HL-60 (cell line): ENCODE results near the gene MON2.
A peak's percentile ranks its signal among the peaks of the same experiment; 100 is the strongest.

Experiments
- DNase-seq, 2 experiments: peaks; one replicate each; pipeline ENCODE4 v3.0.0-alpha.2; 2010 to 2020; ENCODE audit warnings: low read depth in 1 of 2, low spot score in 1 of 2
- H3K27ac ChIP-seq: fragments of 250-450 bp; sonication (Bioruptor Pico); replicated peaks from 2 replicates; pipeline ENCODE4 v1.5.1; 2020; ENCODE audit warnings: mild to moderate bottlenecking, moderate library complexity
- H3K27me3 ChIP-seq: fragments of 250-450 bp; sonication (Bioruptor Pico); 2 replicates; pipeline ENCODE4 v1.5.1; 2021; ENCODE audit warnings: mild to moderate bottlenecking, moderate library complexity; ENCODE audit not compliant: insufficient read depth, poor library complexity, severe bottlenecking
- H3K4me3 ChIP-seq: replicated peaks from 2 replicates; pipeline ENCODE4 v1.5.1; 2011; ENCODE audit warnings: mild to moderate bottlenecking, control low read depth, low read length; ENCODE audit not compliant: insufficient read depth
- GABPA ChIP-seq: IDR thresholded peaks from 2 replicates; pipeline ENCODE4 v1.6.1; 2012; ENCODE audit warnings: low read depth
- POLR2AphosphoS5 ChIP-seq: IDR thresholded peaks from 2 replicates; pipeline ENCODE4 v1.6.1; 2012; ENCODE audit warnings: low read depth
- SPI1 ChIP-seq: IDR thresholded peaks from 2 replicates; pipeline ENCODE4 v1.6.1; 2012; ENCODE audit warnings: low read depth, mild to moderate bottlenecking, borderline replicate concordance
- TF ChIP-seq, protein P1 (sequence below): IDR thresholded peaks from 2 replicates; pipeline ENCODE4 v1.6.1; 2012; ENCODE audit warnings: low read depth; ENCODE audit not compliant: insufficient replicate concordance
- TF ChIP-seq, protein P2 (sequence below): IDR thresholded peaks from one replicate; pipeline ENCODE4 v1.5.1; 2011; ENCODE audit warnings: low read length, control low read depth, inconsistent platforms; ENCODE audit not compliant: insufficient read depth

Gene MON2

DNA sequence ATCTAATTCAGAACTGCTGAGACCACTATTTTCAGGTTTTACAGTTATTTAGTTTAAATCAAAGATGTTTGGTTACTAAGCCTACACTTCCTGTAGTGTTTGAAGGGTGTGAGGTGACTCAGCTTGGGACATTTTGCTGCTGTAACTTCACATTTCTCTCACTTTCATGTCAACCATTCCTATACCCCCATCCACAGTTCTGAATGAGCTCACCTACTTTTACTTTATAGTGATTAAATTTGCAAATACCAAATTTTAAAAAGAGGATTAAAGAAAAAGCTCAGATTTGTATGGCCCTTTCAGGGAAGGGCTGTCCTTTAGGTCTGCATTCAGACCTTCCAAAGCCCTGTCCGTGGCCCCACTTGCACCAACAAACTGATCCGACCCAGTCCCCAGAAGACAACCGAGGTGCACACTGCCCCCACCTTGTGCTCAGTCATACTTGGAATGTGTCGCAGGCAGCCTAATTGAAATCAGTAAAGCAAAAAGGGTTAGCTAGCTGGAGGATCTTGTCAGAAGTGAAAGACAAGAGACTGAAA, 174.4 kb downstream of the MON2 start:
- DNase-seq, result no peak
- no peak overlapping the region for H3K27ac ChIP-seq
- TF ChIP-seq POLR2AphosphoS5 (no peak), GABPA (no peak), SPI1 (no peak)
- TF ChIP-seq, protein P1, sequence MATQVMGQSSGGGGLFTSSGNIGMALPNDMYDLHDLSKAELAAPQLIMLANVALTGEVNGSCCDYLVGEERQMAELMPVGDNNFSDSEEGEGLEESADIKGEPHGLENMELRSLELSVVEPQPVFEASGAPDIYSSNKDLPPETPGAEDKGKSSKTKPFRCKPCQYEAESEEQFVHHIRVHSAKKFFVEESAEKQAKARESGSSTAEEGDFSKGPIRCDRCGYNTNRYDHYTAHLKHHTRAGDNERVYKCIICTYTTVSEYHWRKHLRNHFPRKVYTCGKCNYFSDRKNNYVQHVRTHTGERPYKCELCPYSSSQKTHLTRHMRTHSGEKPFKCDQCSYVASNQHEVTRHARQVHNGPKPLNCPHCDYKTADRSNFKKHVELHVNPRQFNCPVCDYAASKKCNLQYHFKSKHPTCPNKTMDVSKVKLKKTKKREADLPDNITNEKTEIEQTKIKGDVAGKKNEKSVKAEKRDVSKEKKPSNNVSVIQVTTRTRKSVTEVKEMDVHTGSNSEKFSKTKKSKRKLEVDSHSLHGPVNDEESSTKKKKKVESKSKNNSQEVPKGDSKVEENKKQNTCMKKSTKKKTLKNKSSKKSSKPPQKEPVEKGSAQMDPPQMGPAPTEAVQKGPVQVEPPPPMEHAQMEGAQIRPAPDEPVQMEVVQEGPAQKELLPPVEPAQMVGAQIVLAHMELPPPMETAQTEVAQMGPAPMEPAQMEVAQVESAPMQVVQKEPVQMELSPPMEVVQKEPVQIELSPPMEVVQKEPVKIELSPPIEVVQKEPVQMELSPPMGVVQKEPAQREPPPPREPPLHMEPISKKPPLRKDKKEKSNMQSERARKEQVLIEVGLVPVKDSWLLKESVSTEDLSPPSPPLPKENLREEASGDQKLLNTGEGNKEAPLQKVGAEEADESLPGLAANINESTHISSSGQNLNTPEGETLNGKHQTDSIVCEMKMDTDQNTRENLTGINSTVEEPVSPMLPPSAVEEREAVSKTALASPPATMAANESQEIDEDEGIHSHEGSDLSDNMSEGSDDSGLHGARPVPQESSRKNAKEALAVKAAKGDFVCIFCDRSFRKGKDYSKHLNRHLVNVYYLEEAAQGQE, result no peak
- TF ChIP-seq, protein P2, sequence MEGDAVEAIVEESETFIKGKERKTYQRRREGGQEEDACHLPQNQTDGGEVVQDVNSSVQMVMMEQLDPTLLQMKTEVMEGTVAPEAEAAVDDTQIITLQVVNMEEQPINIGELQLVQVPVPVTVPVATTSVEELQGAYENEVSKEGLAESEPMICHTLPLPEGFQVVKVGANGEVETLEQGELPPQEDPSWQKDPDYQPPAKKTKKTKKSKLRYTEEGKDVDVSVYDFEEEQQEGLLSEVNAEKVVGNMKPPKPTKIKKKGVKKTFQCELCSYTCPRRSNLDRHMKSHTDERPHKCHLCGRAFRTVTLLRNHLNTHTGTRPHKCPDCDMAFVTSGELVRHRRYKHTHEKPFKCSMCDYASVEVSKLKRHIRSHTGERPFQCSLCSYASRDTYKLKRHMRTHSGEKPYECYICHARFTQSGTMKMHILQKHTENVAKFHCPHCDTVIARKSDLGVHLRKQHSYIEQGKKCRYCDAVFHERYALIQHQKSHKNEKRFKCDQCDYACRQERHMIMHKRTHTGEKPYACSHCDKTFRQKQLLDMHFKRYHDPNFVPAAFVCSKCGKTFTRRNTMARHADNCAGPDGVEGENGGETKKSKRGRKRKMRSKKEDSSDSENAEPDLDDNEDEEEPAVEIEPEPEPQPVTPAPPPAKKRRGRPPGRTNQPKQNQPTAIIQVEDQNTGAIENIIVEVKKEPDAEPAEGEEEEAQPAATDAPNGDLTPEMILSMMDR, result no peak

DNA sequence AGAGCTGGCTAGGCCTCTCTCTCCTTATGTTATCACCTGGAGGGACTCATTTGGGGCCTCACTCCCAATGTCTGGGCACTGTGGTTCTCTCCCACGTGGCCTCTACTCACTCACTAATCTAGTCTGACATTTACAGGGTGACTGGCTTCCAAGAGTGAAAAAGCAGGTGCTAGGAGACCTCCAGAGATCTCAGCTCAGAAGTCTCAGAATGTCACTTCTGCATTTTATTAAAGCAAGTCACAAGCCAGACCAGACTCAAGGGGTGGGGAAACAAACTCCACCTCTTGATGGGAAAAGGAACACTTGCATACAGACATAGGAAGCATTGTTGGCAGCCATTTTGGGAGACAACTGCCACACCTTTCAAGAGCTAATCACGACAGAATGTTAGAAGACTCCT, 175.9 kb downstream of the MON2 start:
- Histone ChIP-seq H3K4me3 (no peak overlapping the region), H3K27me3 (no peaks in the 10 kb centered on the region), H3K27ac (no peak overlapping the region)
- peak in 1 of 2 experiments; percentile 46 for DNase-seq
- TF ChIP-seq, protein P1, result no peak
- TF ChIP-seq GABPA (no peak), POLR2AphosphoS5 (no peak), SPI1 (peak; percentile 81)
- TF ChIP-seq, protein P2, result no peak

More for the DNA sequence above, 174.4 kb downstream of the MON2 start:
- H3K4me3 ChIP-seq, result no peak overlapping the region
- no peaks in the 10 kb centered on the region for H3K27me3 ChIP-seq

DNA sequence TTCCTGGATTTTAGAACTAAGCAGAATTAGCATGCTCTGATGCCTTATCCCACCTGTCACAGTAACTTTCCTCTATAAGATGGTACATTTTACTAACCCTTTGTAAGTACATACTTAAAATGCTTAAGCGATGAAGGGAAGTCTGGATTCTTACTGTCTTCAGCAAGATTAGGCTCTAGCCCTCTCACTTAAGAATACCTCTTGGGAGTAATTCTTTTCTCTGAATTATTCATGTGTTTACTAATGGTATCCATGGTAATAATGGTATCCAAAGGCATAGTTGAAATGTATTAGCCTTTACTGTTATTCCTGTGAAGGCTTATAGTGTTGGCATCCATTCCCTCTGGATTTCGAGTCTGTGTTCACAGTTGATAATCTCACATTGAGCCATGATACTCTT, 176.9 kb downstream of the MON2 start:
- H3K4me3 ChIP-seq, result no peak overlapping the region
- no peak for DNase-seq

More for the DNA sequence above, 176.9 kb downstream of the MON2 start:
- no peaks in the 10 kb centered on the region for H3K27me3 ChIP-seq
- H3K27ac ChIP-seq, result no peak overlapping the region
- TF ChIP-seq POLR2AphosphoS5, result no peak
- TF ChIP-seq, protein P2, result no peak
- TF ChIP-seq GABPA, result no peak
- TF ChIP-seq SPI1, result no peak
- TF ChIP-seq, protein P1, result no peak
